K562 (cell line): ENCODE results near the gene MYH6. TPM values are rescaled to one million over a fixed set of nuclear protein-coding genes. Genes with fewer than 3 reads are reported as not detected.

ENCODE experiments used
- ATAC-seq: fragments of 200-7000 bp; cut with Tn5 transposase; 3 replicates; pipeline ENCODE4 v1.9.1; 2020; ENCODE audit warnings: moderate library complexity
- BruUV-seq: library from RNA; stranded (reverse); fragments of 400-500 nt; replicated peaks from 2 replicates; lab custom pipeline; 2021; lab: Mats Ljungman, UMichigan
- CTCF ChIA-PET: fragments of 300-600 bp; formaldehyde crosslinking; extraction: SDS; loops from one replicate; lab custom pipeline; 2021; ENCODE audit warnings: low intra/inter-chr PET ratio; lab: Yijun Ruan, JAX
- POLR2A ChIA-PET: fragments of 300-600, 350-650 bp; sonication (Branson Sonifier 250); formaldehyde crosslinking; extraction: SDS; loops from one replicate; lab custom pipeline; 2021; ENCODE audit warnings: antibody characterized with exemption, inconsistent platforms; lab: Yijun Ruan, JAX
- DNase-seq, 4 experiments: peaks; one replicate each; pipeline versions ENCODE4 v3.0.0 to v3.0.0-alpha.2; 2011 to 2018; ENCODE audit warnings: low spot score in 3 of 4, mixed read lengths in 3 of 4; ENCODE audit errors: extremely low read depth in 1 of 4
- FAIRE-seq: peaks from 2 replicates; lab custom pipeline; 2011; peaks lifted over from hg19 to GRCh38; lab: Jason Lieb, UNC
- H2AFZ ChIP-seq: 2 replicates; pipeline ENCODE4 v1.6.0; 2011; ENCODE audit warnings: low read depth, low read length, control low read depth, inconsistent platforms
- H3K27ac ChIP-seq: fragments of 200-600 bp; 3 replicates; pipeline ENCODE4 v1.8.0; 2011; ENCODE audit warnings: low read depth, mild to moderate bottlenecking, control low read depth, inconsistent platforms, low read length, moderate library complexity, mixed read lengths; ENCODE audit errors: extremely low read depth
- H3K27me3 ChIP-seq, 2 experiments: fragments of 300-600 bp in 1 of 2; 2 replicates in 1 of 2; 3 replicates in 1 of 2; pipeline versions ENCODE4 v1.6.0 to v1.8.0; 2011; ENCODE audit warnings: inconsistent platforms in 2 of 2, low read length in 2 of 2, mild to moderate bottlenecking in 1 of 2, mixed read lengths in 1 of 2, moderate library complexity in 1 of 2; ENCODE audit not compliant: control insufficient read depth in 2 of 2, insufficient read depth in 2 of 2
- H3K36me3 ChIP-seq: fragments of 300-600 bp; 3 replicates; pipeline ENCODE4 v1.8.0; 2011; ENCODE audit warnings: mild to moderate bottlenecking, low read length, inconsistent platforms; ENCODE audit not compliant: control insufficient read depth, insufficient read depth
- H3K4me1 ChIP-seq, 2 experiments: fragments of 200-600 bp in 1 of 2; replicated peaks in 1 of 2; 2 replicates in 1 of 2; 3 replicates in 1 of 2; pipeline versions ENCODE4 v1.5.1 to v1.8.0; 2011; ENCODE audit warnings: inconsistent platforms in 2 of 2, low read length in 2 of 2, mild to moderate bottlenecking in 1 of 2, mixed read lengths in 1 of 2, moderate library complexity in 1 of 2; ENCODE audit not compliant: control insufficient read depth in 2 of 2, insufficient read depth in 2 of 2
- H3K4me2 ChIP-seq: 2 replicates; pipeline ENCODE4 v1.6.1; 2011; ENCODE audit warnings: low read length, control low read depth, inconsistent platforms, mixed read lengths; ENCODE audit not compliant: insufficient read depth
- H3K4me3 ChIP-seq: fragments of 200-600 bp; sonication (generic), shearing (Covaris generic); 2 replicates; pipeline ENCODE4 v1.5.1; 2016; ENCODE audit warnings: control low read depth, inconsistent platforms
- H3K79me2 ChIP-seq: fragments of 200-600 bp; 3 replicates; pipeline ENCODE4 v1.8.0; 2011; ENCODE audit warnings: low read length, inconsistent platforms; ENCODE audit not compliant: control insufficient read depth, insufficient read depth
- H3K9ac ChIP-seq, 2 experiments: 2 replicates each; pipeline versions ENCODE4 v1.6.0 to v1.6.1; 2011; ENCODE audit warnings: low read depth in 2 of 2, low read length in 2 of 2, control low read depth in 1 of 2, inconsistent platforms in 1 of 2, mild to moderate bottlenecking in 1 of 2, mixed read lengths in 1 of 2; ENCODE audit not compliant: insufficient read depth in 1 of 2
- H3K9me1 ChIP-seq: one replicate; pipeline ENCODE4 v1.6.0; 2011; ENCODE audit warnings: inconsistent platforms, mild to moderate bottlenecking, low read length, moderate library complexity; ENCODE audit not compliant: control insufficient read depth, insufficient read depth
- H3K9me3 ChIP-seq: replicated peaks from 2 replicates; pipeline ENCODE4 v1.5.1; 2011; ENCODE audit warnings: low read depth, low read length, inconsistent platforms; ENCODE audit not compliant: control insufficient read depth, insufficient read depth
- H4K20me1 ChIP-seq: replicated peaks from 2 replicates; pipeline ENCODE4 v1.6.1; 2011; ENCODE audit warnings: low read length, inconsistent platforms, mixed read lengths; ENCODE audit not compliant: control insufficient read depth, insufficient read depth
- CREB3L1 ChIP-seq: fragments of 450-650 bp; IDR thresholded peaks from 2 replicates; pipeline ENCODE4 v1.6.1; 2014; ENCODE audit warnings: low read depth, mild to moderate bottlenecking, moderate library complexity, borderline replicate concordance
- DPF2 ChIP-seq: fragments of 450-650 bp; IDR thresholded peaks from 2 replicates; pipeline ENCODE4 v1.6.1; 2016
- ETS1 ChIP-seq: conservative IDR thresholded peaks from 2 replicates; pipeline ENCODE4 v1.6.1; 2011; ENCODE audit warnings: low read depth, mild to moderate bottlenecking, low read length; ENCODE audit not compliant: control insufficient read depth
- GATAD2A ChIP-seq: fragments of 450-650 bp; IDR thresholded peaks from 2 replicates; pipeline ENCODE4 v1.6.1; 2017
- KDM4B ChIP-seq, 2 experiments: fragments of 450-650 bp in 1 of 2; sonication (generic) in 1 of 2; IDR thresholded peaks; 2 replicates each; pipeline ENCODE4 v1.6.1; 2016 to 2017; ENCODE audit warnings: borderline replicate concordance in 2 of 2, antibody characterized with exemption in 1 of 2, low read depth in 1 of 2, mild to moderate bottlenecking in 1 of 2
- MNT ChIP-seq, 2 experiments: fragments of 450-650 bp; conservative IDR thresholded peaks; 2 replicates each; pipeline ENCODE4 v1.6.1; 2017; ENCODE audit warnings: mild to moderate bottlenecking in 2 of 2, moderate library complexity in 2 of 2
- NRF1 ChIP-seq, 2 experiments: fragments of 450-650 bp; IDR thresholded peaks in 1 of 2; conservative IDR thresholded peaks in 1 of 2; 2 replicates each; pipeline ENCODE4 v1.6.1; 2014; ENCODE audit warnings: mild to moderate bottlenecking in 2 of 2
- RBM39 ChIP-seq: fragments of 200-400 bp; formaldehyde crosslinking; optimal IDR thresholded peaks from 2 replicates; pipeline ENCODE3; 2018; ENCODE audit warnings: low read depth, low read length
- TARDBP ChIP-seq: fragments of 450-650 bp; IDR thresholded peaks from 2 replicates; pipeline ENCODE4 v1.6.1; 2016
- ZNF263 ChIP-seq: sonication (generic); formaldehyde crosslinking; IDR thresholded peaks from 2 replicates; pipeline ENCODE4 v1.8.0; 2022; ENCODE audit warnings: mild to moderate bottlenecking, missing genetic modification reagents, borderline replicate concordance
- ZNF398 ChIP-seq: fragments of 250-450 bp; sonication (Bioruptor Pico); IDR thresholded peaks from 2 replicates; pipeline ENCODE4 v1.8.0; 2021; ENCODE audit warnings: moderate library complexity, mild to moderate bottlenecking, inconsistent platforms
- WGBS: fragments of 100-300 bp; shearing (Covaris generic); methylation state at CpG from one replicate; pipeline ENCODE4 v1.1.6; 2016; ENCODE audit warnings: low coverage, mixed read lengths; ENCODE audit not compliant: insufficient coverage; ENCODE audit errors: missing lambda C conversion rate; 5-methylcytosine and 5-hydroxymethylcytosine counted together
- in situ Hi-C: fragments of 300-500 bp; cut with MboI; formaldehyde crosslinking; loops from 4 replicates; pipeline ENCODE4 v1.15.0; 2018; ENCODE audit warnings: inconsistent platforms, mixed read lengths
- intact Hi-C: fragments of 100-400 bp; cut with micrococcal nuclease; formaldehyde crosslinking; loops from 2 replicates; pipeline ENCODE4 v1.14.2; 2022
- polyA plus RNA-seq, 8 experiments: library from polyadenylated mRNA; depleted of rRNA in 4 of 8; stranded (reverse) in 5 of 8; unstranded in 3 of 8; fragments of >200 nt; fragmentation: Nextera tagmentation in 2 of 8; fragmentation: Illumina TruSeq in 1 of 8; extraction: Ambion mirVana in 2 of 8; extraction: Trizol in 1 of 8; gene quantifications; 2 replicates each; pipeline versions ENCODE4 v1.2.1 to v1.2.3, GENCODE V29; 2011 to 2014; ENCODE audit warnings: inconsistent platforms in 1 of 8, missing spikeins in 1 of 8
- total RNA-seq, 7 experiments: library from RNA; depleted of rRNA in 6 of 7; stranded (reverse); fragments of >200 nt in 6 of 7; fragmentation: Illumina TruSeq in 2 of 7; extraction: Trizol in 2 of 7; gene quantifications; 2 replicates each; pipeline versions ENCODE4 v1.2.1 to v1.2.3, GENCODE V29; 2011 to 2021; ENCODE audit warnings: low replicate concordance in 1 of 7

MYH6 gene
- total and polyA plus RNA-seq, 9 of the 15 experiments (the other 6 are each of a cell fraction or from before 2014, with no cell fraction given) = not detected

GRCh38 chr14:23432102-23432925 lies 24.2 kb upstream of the MYH6 start (continued):
- TF ChIP-seq ETS1 = no peak
- TF ChIP-seq, all 486 proteins: peak for 0

- Histone ChIP-seq H3K4me2 (no peak overlapping the region), H3K9ac (no peak overlapping the region), H3K4me1 (peaks cover 2 to 5% of the 10 kb centered on the region in 2 experiments; a peak in 3 of 5 replicates), H3K79me2 (no peaks in the 10 kb centered on the region), H3K4me3 (no peak overlapping the region), H3K9me3 (no peaks in the 10 kb centered on the region), H3K9me1 (no peaks in the 10 kb centered on the region), H3K27ac (no peak overlapping the region), H3K36me3 (no peaks in the 10 kb centered on the region), H2AFZ (no peak overlapping the region), H4K20me1 (no peaks in the 10 kb centered on the region; the same call in 1 of the 2 replicates), H3K27me3 (peaks cover 0 to 40% of the 10 kb centered on the region in 2 experiments; a peak in 3 of 5 replicates)
- in situ Hi-C loops = no loop called here
- POLR2A ChIA-PET = no interaction called here
- FAIRE-seq = no peak
- WGBS = 8% methylated on average over 10 of the region's 10 CpGs
- no peak for DNase-seq
- BruUV-seq = no TSS peak
- intact Hi-C loops = loop anchor here (5.0 kb wide), 1 partner anchor 51 kb away; no protein-coding TSS in a partner anchor
- no peak for ATAC-seq
- CTCF ChIA-PET = no interaction called here
- TF ChIP-seq CREB3L1 (no peak), NRF1 (conservative IDR thresholded peaks at IDR 0.05 in 1 of 2, IDR thresholded peaks at IDR 0.05 in 1 of 2) (no peak), ZNF263 (CRISPR knock-in tag) (no peak), GATAD2A (no peak), MNT (conservative IDR thresholded peaks at IDR 0.05) (no peak), KDM4B (IDR thresholded peaks at IDR 0.05; ENCODE audit: borderline replicate concordance in 2 of 2, low read depth in 1 of 2) (no peak), TARDBP (no peak), ZNF398 (CRISPR knock-in tag) (no peak), DPF2 (no peak), RBM39 (no peak)
Measured at GRCh38 chr14:23431486-23431885, 23.4 kb upstream of the MYH6 start.
